GM18517 (cell line): Measurements from ENCODE around the gene EGLN3.

Source experiments
- ATAC-seq: cut with Tn5 transposase; IDR thresholded peaks from one replicate; pipeline ENCODE4 v1.9.1; 2021; ENCODE audit warnings: mild to moderate bottlenecking, moderate library complexity; ENCODE audit not compliant: unreplicated experiment

EGLN3 gene

GRCh38 chr14:33876274-33876673 is 74.6 kb downstream of the EGLN3 start:
- no peak for ATAC-seq
